Esophagus muscularis mucosa (tissue), 3 donors: ENCODE results near the gene ME3.

Source experiments
- POLR2A ChIP-seq: fragments of 450-650 bp; IDR thresholded peaks from one replicate; pipeline ENCODE4 v1.6.1; 2017; ENCODE audit warnings: antibody characterized with exemption, moderate library complexity, mild to moderate bottlenecking, low read depth
- TF ChIP-seq, protein P1 (sequence below), 3 experiments: fragments of 200-600 bp in 2 of 3; fragments of 450-650 bp in 1 of 3; sonication (generic) in 2 of 3; IDR thresholded peaks; one replicate each; pipeline ENCODE4 v1.5.1; 2017 to 2019; ENCODE audit warnings: antibody characterized with exemption in 3 of 3, mild to moderate bottlenecking in 2 of 3, moderate library complexity in 1 of 3

DNA sequence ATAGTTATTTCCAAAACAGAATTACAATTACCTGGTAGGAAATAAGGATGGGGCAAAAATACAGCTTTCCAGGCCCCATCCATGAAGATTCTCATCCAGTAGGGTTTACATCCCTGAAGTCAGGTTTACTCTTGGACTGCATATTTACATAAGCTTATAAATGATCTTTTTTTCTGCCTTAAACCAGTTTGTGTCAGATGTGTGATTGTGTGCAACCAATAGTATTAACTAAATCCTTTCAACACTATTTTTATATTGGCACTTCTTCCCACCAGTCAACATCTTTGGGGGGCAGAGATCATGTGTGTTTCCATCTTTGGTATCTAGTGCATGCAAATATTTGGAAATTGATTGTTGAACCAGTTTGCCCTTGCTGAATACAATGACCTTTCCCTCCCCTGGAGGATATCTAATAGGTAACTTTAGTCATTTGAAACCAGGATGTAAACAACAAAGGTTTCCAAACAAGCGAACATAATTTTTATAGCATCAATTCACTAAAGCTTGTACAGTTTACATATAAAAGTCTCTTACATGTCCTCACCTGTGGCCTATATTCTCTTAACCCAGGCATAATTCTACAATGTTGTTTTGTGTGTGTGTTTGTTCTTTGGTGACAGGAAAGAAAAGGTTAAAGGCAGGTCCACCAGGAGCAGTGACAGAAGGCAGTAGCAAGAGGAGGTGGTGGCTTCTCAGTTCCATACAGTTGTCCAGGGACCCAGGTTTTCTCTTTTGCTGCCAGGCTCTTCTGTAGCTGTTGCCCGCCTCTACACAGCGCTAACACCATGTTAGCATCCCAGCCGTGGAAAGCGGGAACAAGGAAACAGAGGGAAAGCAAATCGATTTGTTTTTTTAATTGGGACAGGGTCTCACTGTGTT, 1.7 kb upstream of the ME3 start:
- no peak for TF ChIP-seq POLR2A
- TF ChIP-seq, protein P1, sequence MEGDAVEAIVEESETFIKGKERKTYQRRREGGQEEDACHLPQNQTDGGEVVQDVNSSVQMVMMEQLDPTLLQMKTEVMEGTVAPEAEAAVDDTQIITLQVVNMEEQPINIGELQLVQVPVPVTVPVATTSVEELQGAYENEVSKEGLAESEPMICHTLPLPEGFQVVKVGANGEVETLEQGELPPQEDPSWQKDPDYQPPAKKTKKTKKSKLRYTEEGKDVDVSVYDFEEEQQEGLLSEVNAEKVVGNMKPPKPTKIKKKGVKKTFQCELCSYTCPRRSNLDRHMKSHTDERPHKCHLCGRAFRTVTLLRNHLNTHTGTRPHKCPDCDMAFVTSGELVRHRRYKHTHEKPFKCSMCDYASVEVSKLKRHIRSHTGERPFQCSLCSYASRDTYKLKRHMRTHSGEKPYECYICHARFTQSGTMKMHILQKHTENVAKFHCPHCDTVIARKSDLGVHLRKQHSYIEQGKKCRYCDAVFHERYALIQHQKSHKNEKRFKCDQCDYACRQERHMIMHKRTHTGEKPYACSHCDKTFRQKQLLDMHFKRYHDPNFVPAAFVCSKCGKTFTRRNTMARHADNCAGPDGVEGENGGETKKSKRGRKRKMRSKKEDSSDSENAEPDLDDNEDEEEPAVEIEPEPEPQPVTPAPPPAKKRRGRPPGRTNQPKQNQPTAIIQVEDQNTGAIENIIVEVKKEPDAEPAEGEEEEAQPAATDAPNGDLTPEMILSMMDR (IDR thresholded peaks at IDR 0.05), result no peak
